ENCODE data around the gene CABYR. TPM values are rescaled to one million over a fixed set of nuclear protein-coding genes. Genes with fewer than 3 reads are reported as not detected.

CABYR gene
- total RNA-seq, 3 donors from 2014 or later, result 0.64 to 5.9 (median 4.5) TPM

DNA sequence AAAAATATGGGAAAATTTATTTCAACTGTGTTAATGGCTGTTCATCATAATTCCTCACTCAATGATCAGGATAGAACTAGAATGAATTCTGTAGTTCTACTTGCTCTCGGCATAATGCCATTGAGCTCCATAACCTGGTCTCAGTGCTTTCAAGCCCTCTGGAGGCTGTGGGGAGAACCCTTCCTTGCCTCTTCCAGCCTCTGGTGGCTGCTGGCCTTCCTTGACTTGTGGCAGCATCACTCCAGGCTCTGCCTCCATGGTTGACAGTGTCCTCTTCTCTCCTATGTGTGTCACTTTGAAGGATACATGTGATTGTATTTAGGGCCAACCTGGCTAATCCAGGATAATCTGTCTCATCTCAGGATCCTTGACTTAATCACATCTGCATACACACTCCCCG, 26.9 kb upstream of the CABYR start:
- TF ChIP-seq POLR2AphosphoS5 (IDR thresholded peaks at IDR 0.05) (no peak), POLR2A (IDR thresholded peaks at IDR 0.05) (no peak)
- TF ChIP-seq, protein P1, sequence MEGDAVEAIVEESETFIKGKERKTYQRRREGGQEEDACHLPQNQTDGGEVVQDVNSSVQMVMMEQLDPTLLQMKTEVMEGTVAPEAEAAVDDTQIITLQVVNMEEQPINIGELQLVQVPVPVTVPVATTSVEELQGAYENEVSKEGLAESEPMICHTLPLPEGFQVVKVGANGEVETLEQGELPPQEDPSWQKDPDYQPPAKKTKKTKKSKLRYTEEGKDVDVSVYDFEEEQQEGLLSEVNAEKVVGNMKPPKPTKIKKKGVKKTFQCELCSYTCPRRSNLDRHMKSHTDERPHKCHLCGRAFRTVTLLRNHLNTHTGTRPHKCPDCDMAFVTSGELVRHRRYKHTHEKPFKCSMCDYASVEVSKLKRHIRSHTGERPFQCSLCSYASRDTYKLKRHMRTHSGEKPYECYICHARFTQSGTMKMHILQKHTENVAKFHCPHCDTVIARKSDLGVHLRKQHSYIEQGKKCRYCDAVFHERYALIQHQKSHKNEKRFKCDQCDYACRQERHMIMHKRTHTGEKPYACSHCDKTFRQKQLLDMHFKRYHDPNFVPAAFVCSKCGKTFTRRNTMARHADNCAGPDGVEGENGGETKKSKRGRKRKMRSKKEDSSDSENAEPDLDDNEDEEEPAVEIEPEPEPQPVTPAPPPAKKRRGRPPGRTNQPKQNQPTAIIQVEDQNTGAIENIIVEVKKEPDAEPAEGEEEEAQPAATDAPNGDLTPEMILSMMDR (IDR thresholded peaks at IDR 0.05), result no peak
- H3K9me3 ChIP-seq, result no peaks in the 10 kb centered on the region
- H3K27ac ChIP-seq, result no peak overlapping the region
- no peak for DNase-seq (ENCODE audit: low spot score in 2 of 2)
- H3K36me3 ChIP-seq, result no peaks in the 10 kb centered on the region
- H3K27me3 ChIP-seq, result no peaks in the 10 kb centered on the region
- H3K4me3 ChIP-seq, result no peak overlapping the region
- intact Hi-C loops (cut with DNase I; ENCODE audit: low total_unique reads), result no loop called here
- no peaks in the 10 kb centered on the region for H3K4me1 ChIP-seq

DNA sequence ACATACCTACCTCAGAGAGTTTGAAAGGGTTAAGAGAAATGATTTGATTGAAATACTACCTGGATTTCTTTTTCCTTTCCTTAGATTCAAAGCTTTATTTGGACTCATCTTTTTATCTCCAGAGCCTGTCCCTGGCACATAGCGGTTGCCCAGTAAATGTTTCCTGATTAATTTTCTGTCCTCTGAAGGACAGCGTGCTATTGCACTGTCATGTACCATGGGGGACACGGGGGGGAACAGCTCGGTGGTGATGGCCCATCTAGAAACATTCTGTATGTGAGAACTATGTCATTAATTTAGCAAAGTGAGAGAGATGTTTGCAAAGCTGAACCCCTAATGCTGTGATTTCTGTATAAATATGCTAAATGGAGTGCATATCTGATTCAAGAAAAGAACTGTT, 26.4 kb upstream of the CABYR start:
- intact Hi-C loops (cut with DNase I; ENCODE audit: low total_unique reads), result no loop called here
- no peaks in the 10 kb centered on the region for H3K36me3 ChIP-seq
- DNase-seq (ENCODE audit: low spot score in 2 of 2), result no peak
- H3K9me3 ChIP-seq, result no peaks in the 10 kb centered on the region
- peak overlapping the region in 1 of 2 donors; percentile 4 for H3K27ac ChIP-seq
- no peaks in the 10 kb centered on the region for H3K27me3 ChIP-seq
- no peak overlapping the region for H3K4me3 ChIP-seq
- TF ChIP-seq POLR2AphosphoS5 (IDR thresholded peaks at IDR 0.05) (no peak), POLR2A (IDR thresholded peaks at IDR 0.05) (no peak)
- TF ChIP-seq, protein P1 (IDR thresholded peaks at IDR 0.05), result no peak
- H3K4me1 ChIP-seq, result no peaks in the 10 kb centered on the region

DNA sequence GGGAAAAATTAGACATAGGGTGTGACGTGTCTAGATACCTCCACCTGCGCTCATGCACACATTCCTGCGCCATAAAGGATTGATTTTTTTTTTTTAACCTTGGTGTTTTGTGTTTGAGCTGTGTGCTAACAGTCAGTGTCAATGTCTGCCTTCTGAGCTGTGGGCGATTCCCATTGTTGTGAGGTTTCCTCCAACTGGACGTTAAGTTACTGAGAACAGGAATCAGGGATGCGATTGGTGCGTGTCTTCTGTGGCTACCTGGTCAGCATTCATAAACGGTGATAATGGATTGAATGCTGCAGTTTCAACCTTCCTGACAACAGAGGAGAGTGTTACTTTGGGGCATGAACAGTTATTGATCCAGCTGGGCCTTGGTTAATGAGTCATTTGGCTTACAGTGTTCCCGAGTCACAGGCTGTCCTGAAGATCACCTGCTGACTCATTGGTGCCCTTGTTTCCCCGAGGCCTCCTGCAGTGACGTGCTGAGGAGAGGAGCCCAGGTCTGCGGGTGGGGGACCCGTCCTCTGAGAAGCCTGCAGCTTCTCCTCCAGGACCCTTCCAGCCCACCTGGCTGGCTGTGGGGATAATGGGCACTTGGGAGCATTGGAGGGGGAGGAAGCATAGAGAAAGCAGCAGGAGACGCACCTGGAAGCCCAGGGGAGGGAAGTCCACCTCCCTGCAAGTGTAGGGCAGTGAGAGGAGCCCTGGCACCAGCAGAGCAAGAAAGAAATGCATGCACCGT, 25.8 kb upstream of the CABYR start:
- H3K4me3 ChIP-seq, result no peak overlapping the region
- DNase-seq (ENCODE audit: low spot score in 2 of 2), result peak in 1 of 2 donors; percentile 35
- TF ChIP-seq, protein P1 (IDR thresholded peaks at IDR 0.05), result no peak
- TF ChIP-seq POLR2AphosphoS5 (IDR thresholded peaks at IDR 0.05), result no peak
- no peak for TF ChIP-seq POLR2A (IDR thresholded peaks at IDR 0.05)
- no peaks in the 10 kb centered on the region for H3K36me3 ChIP-seq
- no peaks in the 10 kb centered on the region for H3K27me3 ChIP-seq
- no peaks in the 10 kb centered on the region for H3K4me1 ChIP-seq
- peak overlapping the region; percentile 26 to 48 for H3K27ac ChIP-seq
- intact Hi-C loops (cut with DNase I; ENCODE audit: low total_unique reads), result no loop called here
- no peaks in the 10 kb centered on the region for H3K9me3 ChIP-seq

DNA sequence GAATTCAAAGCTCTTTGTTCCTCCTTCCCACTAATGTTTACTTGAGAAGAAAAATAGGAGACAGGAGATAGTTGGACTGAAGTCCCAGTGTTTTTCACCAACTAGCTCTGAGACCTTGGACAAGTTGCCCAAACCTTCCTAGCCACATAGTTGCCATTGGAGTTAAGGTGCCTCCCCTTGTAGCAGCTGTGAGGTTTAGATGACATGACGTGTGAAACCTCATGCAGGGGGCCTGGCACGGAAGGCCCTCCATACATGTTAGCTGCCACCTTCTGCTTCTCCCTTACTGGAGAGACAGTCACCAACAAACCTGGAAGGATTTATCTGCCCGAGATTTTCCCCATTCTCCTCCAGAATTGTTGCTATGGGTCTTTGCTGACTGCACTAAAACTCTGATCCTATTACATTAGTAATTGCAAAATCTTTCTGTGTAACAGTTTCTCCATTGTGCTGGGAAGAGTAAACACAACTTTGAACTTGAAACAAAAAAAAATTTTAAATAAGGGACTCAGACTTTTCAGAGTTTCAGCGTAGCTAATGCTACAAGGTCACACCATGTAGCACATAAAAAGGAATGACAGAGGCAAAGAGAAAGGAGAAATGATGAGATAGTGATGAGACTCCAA, 23.8 kb upstream of the CABYR start:
- H3K27me3 ChIP-seq, result no peaks in the 10 kb centered on the region
- no peak overlapping the region for H3K27ac ChIP-seq
- no peak overlapping the region for H3K4me3 ChIP-seq
- H3K36me3 ChIP-seq, result no peaks in the 10 kb centered on the region
- DNase-seq (ENCODE audit: low spot score in 2 of 2), result no peak
- no peaks in the 10 kb centered on the region for H3K9me3 ChIP-seq
- no peak for TF ChIP-seq POLR2A (IDR thresholded peaks at IDR 0.05)
- TF ChIP-seq, protein P1 (IDR thresholded peaks at IDR 0.05), result no peak
- TF ChIP-seq POLR2AphosphoS5 (IDR thresholded peaks at IDR 0.05), result no peak
- intact Hi-C loops (cut with DNase I; ENCODE audit: low total_unique reads), result no loop called here
- H3K4me1 ChIP-seq, result no peaks in the 10 kb centered on the region

DNA sequence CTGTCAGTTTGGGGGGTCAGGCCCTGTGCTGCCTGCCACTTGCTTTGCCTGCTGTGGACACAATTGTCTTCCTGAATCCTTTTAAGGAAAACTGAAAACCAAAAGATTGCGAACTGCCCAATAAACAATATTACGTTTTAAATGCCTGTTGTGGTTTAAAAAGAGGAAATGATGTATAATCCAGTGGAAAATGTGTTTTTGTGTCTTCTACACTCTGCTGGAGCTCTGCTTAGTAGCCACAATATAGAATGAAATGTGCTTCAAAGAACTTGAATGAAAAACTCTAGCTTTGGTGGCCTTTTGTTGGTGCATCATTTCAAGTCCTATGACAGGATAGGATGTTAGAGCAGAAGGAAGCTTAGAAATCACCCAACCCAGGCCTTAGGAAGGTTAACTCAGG, 23.2 kb upstream of the CABYR start:
- TF ChIP-seq, protein P1 (IDR thresholded peaks at IDR 0.05), result no peak
- TF ChIP-seq POLR2AphosphoS5 (IDR thresholded peaks at IDR 0.05) (no peak), POLR2A (IDR thresholded peaks at IDR 0.05) (no peak)
- DNase-seq (ENCODE audit: low spot score in 2 of 2), result no peak
- Histone ChIP-seq H3K27me3 (no peaks in the 10 kb centered on the region), H3K36me3 (no peaks in the 10 kb centered on the region), H3K4me1 (no peaks in the 10 kb centered on the region), H3K27ac (no peak overlapping the region), H3K9me3 (no peaks in the 10 kb centered on the region), H3K4me3 (no peak overlapping the region)
- intact Hi-C loops (cut with DNase I; ENCODE audit: low total_unique reads), result no loop called here

Measured in breast epithelium (tissue), 4 donors.